Aorta (tissue), 5 donors: ENCODE results near the gene CEND1. TPM values are rescaled to one million over a fixed set of nuclear protein-coding genes. Genes with fewer than 3 reads are reported as not detected.

ENCODE experiments used
- ATAC-seq: fragments of 200-7000 bp; cut with Tn5 transposase; one replicate; pipeline ENCODE4 v1.9.1; 2022; ENCODE audit warnings: moderate library complexity; ENCODE audit not compliant: low FRiP score
- DNase-seq, 2 donors: peaks; one replicate each; pipeline ENCODE4 v3.0.0-alpha.2; 2020
- H3K27ac ChIP-seq, 2 donors: one replicate each; pipeline ENCODE4 v1.5.1; 2013; ENCODE audit warnings: low read length in 2 of 2, mild to moderate bottlenecking in 2 of 2, moderate library complexity in 2 of 2, control low read depth in 1 of 2, inconsistent platforms in 1 of 2, low read depth in 1 of 2
- H3K27me3 ChIP-seq, 2 donors: one replicate each; pipeline ENCODE4 v1.6.1; 2013; ENCODE audit warnings: control low read depth in 1 of 2, low read length in 1 of 2, mild to moderate bottlenecking in 1 of 2, moderate library complexity in 1 of 2; ENCODE audit not compliant: insufficient read depth in 2 of 2, control insufficient read depth in 1 of 2
- H3K36me3 ChIP-seq, 2 donors: one replicate each; pipeline ENCODE4 v1.6.1; 2013; ENCODE audit warnings: control low read depth in 1 of 2, low read length in 1 of 2, mild to moderate bottlenecking in 1 of 2; ENCODE audit not compliant: insufficient read depth in 2 of 2, control insufficient read depth in 1 of 2
- H3K4me1 ChIP-seq, 2 donors: one replicate each; pipeline ENCODE4 v1.6.1; 2013; ENCODE audit warnings: low read length in 2 of 2, control low read depth in 1 of 2, mild to moderate bottlenecking in 1 of 2, moderate library complexity in 1 of 2; ENCODE audit not compliant: insufficient read depth in 2 of 2, control insufficient read depth in 1 of 2
- H3K4me3 ChIP-seq, 2 donors: one replicate each; pipeline ENCODE4 v1.5.1; 2013; ENCODE audit warnings: low read length in 2 of 2, control low read depth in 1 of 2, mild to moderate bottlenecking in 1 of 2
- H3K9me3 ChIP-seq: one replicate; pipeline ENCODE4 v1.6.1; 2013; ENCODE audit warnings: mild to moderate bottlenecking, low read length; ENCODE audit not compliant: control insufficient read depth
- WGBS, 2 donors: extraction: QIAGEN DNeasy Blood & Tissue Kit; methylation state at CpG; one replicate each; pipeline ENCODE4 v1.1.7; 2013; 5-methylcytosine and 5-hydroxymethylcytosine counted together
- intact Hi-C, 2 donors: fragments of 100-400 bp; cut with DNase I; formaldehyde crosslinking; loops; one replicate each; pipeline versions ENCODE4 v1.14.2 to v1.15.0; 2022
- polyA plus RNA-seq, 2 donors: library from polyadenylated mRNA; stranded (reverse); fragments of 200-250 nt; gene quantifications; one replicate each; pipeline ENCODE4 v1.2.3, GENCODE V29; 2013
- total RNA-seq, 2 donors: library from RNA; stranded (reverse); fragmentation: NEBNext Ultra II Directional; extraction: Animal tissue kit (Norgen Biotek cat#: 25700); gene quantifications; one replicate each; pipeline ENCODE4 v1.2.1, GENCODE V29; 2021
- donor health status: healthy with polysubstance abuse.
- donor health status: Bipolar disorder and iron deficiency.
- donor health status: DM: no; HTN: no; CAD: no.
- donor health status: DM: no; HTN: no; CAD: no.
- donor health status: DM: yes; HTN: yes; CAD: no.

The CEND1 gene
- total and polyA plus RNA-seq, 4 donors, result 0.10 TPM; not detected in 3

- WGBS, 2 donors, result 77 to 80% methylated on average over 11 of the region's 11 CpGs
- Histone ChIP-seq H3K36me3 (peaks cover 0 to 13% of the 10 kb centered on the region in 2 donors), H3K27ac (no peak overlapping the region), H3K27me3 (no peaks in the 10 kb centered on the region), H3K4me1 (no peaks in the 10 kb centered on the region), H3K4me3 (no peak overlapping the region), H3K9me3 (no peaks in the 10 kb centered on the region)
- no peak for DNase-seq
- no peak for ATAC-seq
- intact Hi-C loops, result no loop called here
These were observed 26.5 kb upstream of the CEND1 start for GRCh38 chr11:816433-816779.

- Histone ChIP-seq H3K4me3 (no peak overlapping the region), H3K36me3 (peaks cover 0 to 13% of the 10 kb centered on the region in 2 donors), H3K27ac (no peak overlapping the region), H3K9me3 (no peaks in the 10 kb centered on the region), H3K27me3 (no peaks in the 10 kb centered on the region), H3K4me1 (no peaks in the 10 kb centered on the region)
- intact Hi-C loops, result no loop called here
- ATAC-seq (no peak), DNase-seq (no peak)
- WGBS, 2 donors, result 85 to 90% methylated on average over 11 of the region's 11 CpGs
These were observed 26.0 kb upstream of the CEND1 start for GRCh38 chr11:815675-816432.

GRCh38 chr11:813456-814096 lies 23.7 kb upstream of the CEND1 start:
- ATAC-seq, result no peak
- H3K27me3 ChIP-seq, result no peaks in the 10 kb centered on the region
- 83 to 84% methylated on average over 9 of the region's 9 CpGs for WGBS, 2 donors
- H3K4me1 ChIP-seq, result no peaks in the 10 kb centered on the region
- H3K4me3 ChIP-seq, result no peak overlapping the region
- peaks cover 0 to 13% of the 10 kb centered on the region in 2 donors for H3K36me3 ChIP-seq
- intact Hi-C loops, result no loop called here
- H3K27ac ChIP-seq, result no peak overlapping the region
- no peak for DNase-seq
- no peaks in the 10 kb centered on the region for H3K9me3 ChIP-seq

- intact Hi-C loops, result no loop called here
- 88 to 91% methylated on average over 6 of the region's 6 CpGs for WGBS, 2 donors
These were observed 23.2 kb upstream of the CEND1 start for GRCh38 chr11:813072-813455.

GRCh38 chr11:812390-812789 lies 22.5 kb upstream of the CEND1 start:
- Histone ChIP-seq H3K36me3 (peaks cover 0 to 13% of the 10 kb centered on the region in 2 donors), H3K27ac (no peak overlapping the region), H3K27me3 (no peaks in the 10 kb centered on the region), H3K4me3 (no peak overlapping the region), H3K9me3 (no peaks in the 10 kb centered on the region), H3K4me1 (no peaks in the 10 kb centered on the region)
- no peak for DNase-seq
- 80 to 87% methylated on average over 3 of the region's 3 CpGs for WGBS, 2 donors
- ATAC-seq, result no peak
- intact Hi-C loops, result no loop called here

More at GRCh38 chr11:813072-813455, 23.2 kb upstream of the CEND1 start:
- Histone ChIP-seq H3K36me3 (peaks cover 0 to 13% of the 10 kb centered on the region in 2 donors), H3K27ac (no peak overlapping the region), H3K9me3 (no peaks in the 10 kb centered on the region), H3K27me3 (no peaks in the 10 kb centered on the region), H3K4me3 (no peak overlapping the region), H3K4me1 (no peaks in the 10 kb centered on the region)
- ATAC-seq, result no peak
- DNase-seq, result no peak

- Histone ChIP-seq H3K4me1 (no peaks in the 10 kb centered on the region), H3K36me3 (peaks cover 0 to 13% of the 10 kb centered on the region in 2 donors), H3K27ac (no peak overlapping the region), H3K9me3 (no peaks in the 10 kb centered on the region), H3K4me3 (no peak overlapping the region), H3K27me3 (no peaks in the 10 kb centered on the region)
- ATAC-seq, result no peak
- intact Hi-C loops, result no loop called here
- WGBS, 2 donors, result 65 to 67% methylated on average over 14 of the region's 14 CpGs
- DNase-seq, result no peak
These were observed 21.8 kb upstream of the CEND1 start for GRCh38 chr11:811446-812245.

- Histone ChIP-seq H3K27ac (peak overlapping the region in 1 of 2 donors; percentile 19), H3K9me3 (no peaks in the 10 kb centered on the region), H3K27me3 (no peaks in the 10 kb centered on the region), H3K4me3 (peak overlapping the region; percentile 51 to 84), H3K36me3 (peaks cover 0 to 13% of the 10 kb centered on the region in 2 donors), H3K4me1 (no peaks in the 10 kb centered on the region)
- peak; percentile 16 for ATAC-seq
- intact Hi-C loops, result no loop called here
- WGBS, 2 donors, result 0% methylated on average over 49 to 55 of the region's 55 CpGs
- no peak for DNase-seq
These were observed 20.2 kb upstream of the CEND1 start for GRCh38 chr11:810040-810567.

- WGBS, 2 donors, result 0% methylated on average over 67 to 81 of the region's 81 CpGs
- intact Hi-C loops, result no loop called here
These were observed 19.6 kb upstream of the CEND1 start, which contains the start of gene RPLP2 for GRCh38 chr11:809287-810039. RPLP2 (plus strand) TSS chr11:809967; CDS start chr11:810235, 268 bp downstream.

More at GRCh38 chr11:809287-810039, 19.6 kb upstream of the CEND1 start, which contains the start of gene RPLP2:
- Histone ChIP-seq H3K27ac (peak within 1 kb of the TSS; percentile 20 to 99), H3K4me3 (peak within 1 kb of the TSS; percentile 51 to 84), H3K4me1 (no peaks in the 10 kb centered on the region), H3K9me3 (no peaks in the 10 kb centered on the region), H3K27me3 (no peaks in the 10 kb centered on the region), H3K36me3 (peaks cover 0 to 13% of the 10 kb centered on the region in 2 donors)
- DNase-seq (peak; percentile 99 to 100), ATAC-seq (peak; percentile 96)
